SKM-1 treated with dmso at 0.1 percent for 144 hours (cell line): Measurements from ENCODE around the gene CRIP2.

ENCODE experiments used
- DNase-seq: peaks from one replicate; lab custom pipeline; 2025; ENCODE audit not compliant: unreplicated experiment; lab: John Stamatoyannopoulos, UW

CRIP2 gene, protein sequence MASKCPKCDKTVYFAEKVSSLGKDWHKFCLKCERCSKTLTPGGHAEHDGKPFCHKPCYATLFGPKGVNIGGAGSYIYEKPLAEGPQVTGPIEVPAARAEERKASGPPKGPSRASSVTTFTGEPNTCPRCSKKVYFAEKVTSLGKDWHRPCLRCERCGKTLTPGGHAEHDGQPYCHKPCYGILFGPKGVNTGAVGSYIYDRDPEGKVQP

DNA sequence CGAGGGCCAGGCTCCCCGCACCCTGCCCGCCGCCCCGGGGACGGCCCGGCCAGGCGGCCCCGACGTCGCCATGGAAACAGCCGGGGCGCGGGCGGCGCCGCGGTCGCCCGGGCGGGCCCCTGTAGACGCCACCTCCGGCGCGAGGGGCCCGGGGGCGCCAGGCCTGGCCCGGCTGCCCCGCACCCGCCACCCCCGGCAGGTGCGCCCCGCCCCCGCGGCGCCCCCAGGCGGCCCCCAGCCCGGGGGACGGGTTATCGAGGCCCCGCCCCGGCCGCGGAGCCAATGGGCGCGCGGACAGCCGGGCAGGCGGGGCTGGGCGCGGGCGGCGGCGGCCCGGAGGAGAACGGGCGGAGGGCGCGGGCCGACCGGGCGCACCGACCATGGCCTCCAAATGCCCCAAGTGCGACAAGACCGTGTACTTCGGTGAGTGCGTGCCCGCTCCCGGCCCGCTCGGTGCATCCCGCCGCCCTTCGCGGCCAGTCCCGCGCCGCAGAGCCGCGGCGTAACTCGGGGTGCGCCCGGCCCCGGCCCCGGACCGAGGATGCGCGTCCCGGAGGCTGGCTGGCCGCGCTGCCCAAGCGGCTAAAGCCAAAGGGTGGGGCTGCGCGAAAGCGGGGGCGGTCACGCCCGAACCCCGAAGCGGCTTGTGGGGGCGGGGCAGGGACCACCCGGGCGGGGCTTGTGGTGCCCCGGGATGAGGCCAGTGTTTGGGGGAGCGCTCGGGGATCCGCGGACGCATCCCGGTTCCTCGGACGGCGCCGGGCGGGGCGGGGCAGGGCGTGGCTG is at the start of gene CRIP2:
Gene CRIP2, plus strand, starts transcription at position 339 of the 786 bp plus-strand sequence. Its CDS starts 42 bp downstream, at position 381.
- DNase-seq: no peak

DNA sequence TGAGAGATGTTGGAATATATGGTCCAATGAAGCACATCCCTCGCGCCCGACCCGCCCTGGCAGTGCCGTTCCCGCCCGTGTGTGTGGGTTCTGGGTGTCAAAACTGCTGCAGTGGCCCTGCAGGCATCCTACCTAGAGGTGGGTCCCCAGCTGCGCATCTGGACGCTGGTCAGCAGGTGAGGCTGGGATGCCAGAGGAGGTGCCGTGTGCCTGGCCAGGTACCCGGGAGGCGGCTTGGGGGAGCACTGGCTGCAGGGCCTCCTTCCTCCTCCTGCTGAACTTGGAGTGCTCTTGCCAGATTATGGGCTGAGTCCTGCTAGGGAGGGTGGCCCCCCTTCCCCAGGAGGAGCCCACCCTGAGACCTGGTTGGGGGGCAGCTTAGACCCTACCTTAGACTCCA is 49.8 kb upstream of the CRIP2 start:
- no peak for DNase-seq

DNA sequence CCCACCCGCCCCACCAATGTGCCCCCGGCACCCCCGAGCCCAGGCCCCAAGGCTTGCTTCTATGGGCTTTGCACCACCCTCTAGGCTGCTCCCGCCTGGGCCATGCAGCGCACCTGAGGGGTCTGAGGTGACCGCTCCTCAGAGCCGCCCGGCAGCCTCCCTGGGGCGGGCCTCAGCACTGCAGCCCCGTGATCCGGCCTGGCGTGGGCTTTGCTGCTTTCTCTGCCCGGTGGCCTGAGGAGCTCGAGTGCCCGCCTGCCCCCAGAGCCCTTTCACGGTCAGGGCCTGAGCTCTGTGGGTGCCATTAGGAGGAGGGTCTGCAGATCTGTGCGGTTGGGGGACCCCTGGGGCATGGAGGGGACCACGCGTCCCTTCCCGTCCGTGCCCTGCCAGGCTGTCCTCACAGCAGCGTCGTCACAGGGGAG is 48.8 kb upstream of the CRIP2 start:
- no peak for DNase-seq

DNA sequence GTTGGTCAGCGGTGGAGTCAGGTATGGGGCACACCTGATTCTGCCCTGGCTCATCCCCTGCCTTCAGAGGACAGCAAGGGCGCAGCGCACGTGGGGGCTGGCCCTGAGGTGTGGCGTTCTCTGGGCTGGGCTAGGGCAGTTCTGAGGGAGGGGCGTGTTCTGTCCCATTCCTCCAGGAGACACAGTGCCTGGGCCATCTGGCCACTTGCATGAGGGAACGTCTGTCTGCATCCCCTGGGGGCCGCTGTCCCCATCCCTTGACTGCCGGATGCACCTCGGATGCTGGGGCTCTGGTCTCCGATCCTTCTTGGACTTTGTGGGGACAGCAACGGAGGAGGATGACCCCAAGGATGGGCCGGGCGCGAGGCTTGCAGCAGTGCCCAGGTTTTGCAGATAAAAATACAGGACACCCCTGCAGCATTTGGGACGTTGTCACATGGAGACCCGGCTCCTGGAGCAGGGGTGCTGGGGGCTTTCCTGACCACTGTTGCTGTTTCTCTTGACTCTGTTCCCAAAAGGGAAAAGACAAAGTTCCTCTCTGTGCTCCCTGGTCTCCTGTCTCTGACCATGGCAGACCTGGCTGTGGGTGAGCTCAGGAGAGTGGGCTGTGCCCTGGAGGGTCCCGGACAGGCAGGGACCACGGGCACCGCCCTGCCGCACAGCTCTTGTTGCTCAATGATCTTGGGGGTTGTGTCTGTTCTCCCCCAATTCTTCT is 48.0 kb upstream of the CRIP2 start:
- DNase-seq: no peak

DNA sequence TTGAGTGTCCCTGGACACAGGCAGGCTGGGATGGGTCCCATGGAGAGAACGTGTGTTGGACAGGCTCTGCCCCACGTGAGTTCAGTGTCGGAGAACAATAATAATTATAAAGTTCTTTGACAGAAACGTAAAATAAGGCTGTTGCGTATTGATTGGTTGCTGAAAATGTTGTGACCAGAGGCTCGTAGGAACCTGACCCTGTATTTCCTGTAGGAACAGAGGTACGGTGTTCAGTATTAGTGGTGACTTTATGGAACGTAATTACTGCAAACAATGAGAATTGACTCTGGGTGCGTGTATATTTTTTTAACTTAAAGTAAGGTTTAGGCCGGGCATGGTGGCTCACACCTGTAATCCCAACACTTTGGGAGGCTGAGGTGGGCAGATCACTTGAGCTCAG is 47.2 kb upstream of the CRIP2 start:
- DNase-seq: no peak

DNA sequence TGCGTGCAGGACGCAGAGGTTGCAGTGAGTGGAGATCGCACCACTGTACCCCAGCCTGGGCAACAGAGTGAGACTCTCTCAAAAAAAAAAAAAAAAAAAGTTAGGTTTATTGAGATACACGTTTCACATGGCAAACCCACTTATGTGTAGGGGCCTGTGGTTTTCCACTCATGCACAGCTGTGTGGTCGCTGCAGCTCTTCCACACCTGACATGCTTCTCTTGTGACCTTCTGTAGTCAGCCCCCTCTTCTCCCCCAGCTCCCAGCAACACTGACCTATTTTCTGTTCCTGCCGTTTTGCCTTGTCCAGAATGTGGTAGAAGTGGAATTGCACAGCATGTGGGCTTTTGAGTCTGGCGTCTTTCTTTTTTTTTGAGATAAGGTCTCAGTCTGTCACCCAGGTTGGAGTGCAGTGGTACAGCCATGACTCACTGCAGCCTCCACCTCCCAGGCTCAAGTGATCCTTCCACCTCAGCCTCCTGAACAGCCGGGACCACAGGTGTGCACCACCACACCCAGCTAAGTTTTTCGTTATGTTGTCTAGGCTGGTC is 46.6 kb upstream of the CRIP2 start:
- DNase-seq: no peak

DNA sequence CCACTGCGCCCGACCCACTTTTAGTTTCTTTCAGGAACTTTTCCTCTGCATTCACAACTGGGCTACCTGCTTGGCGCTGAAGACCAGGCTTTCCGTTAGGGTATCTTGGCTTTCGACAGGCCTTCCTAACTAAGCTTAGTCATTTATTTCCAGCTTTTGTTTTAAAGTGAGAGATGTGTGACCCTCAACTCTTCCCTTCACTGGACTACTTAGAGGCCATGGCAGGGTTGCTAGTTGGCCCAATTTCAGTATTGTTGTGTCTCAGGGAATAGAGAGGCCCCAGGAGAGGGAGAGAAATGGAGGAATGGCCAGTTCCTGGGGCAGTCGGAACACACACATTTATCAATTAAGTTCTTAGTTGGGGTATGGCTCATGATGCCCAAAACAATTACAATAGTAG is 44.6 kb upstream of the CRIP2 start:
- no peak for DNase-seq

DNA sequence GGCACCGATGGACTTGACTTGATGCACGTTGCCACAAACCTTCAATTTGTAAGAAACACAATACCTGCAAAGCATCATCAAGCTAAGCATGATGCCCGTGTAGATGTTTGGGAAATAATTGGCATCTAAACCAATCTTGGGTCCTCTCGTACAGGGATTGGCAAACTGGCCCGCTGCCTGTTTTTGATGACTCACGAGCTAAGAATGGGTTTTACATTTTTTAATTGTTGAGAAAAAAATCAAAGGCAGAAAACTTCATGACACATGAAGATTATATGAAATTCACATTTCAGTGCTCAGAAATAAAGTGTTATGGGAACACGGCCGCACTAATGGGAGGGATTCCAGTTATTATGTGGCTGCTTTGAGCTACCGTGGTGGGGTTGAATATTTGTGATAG is 44.1 kb upstream of the CRIP2 start:
- no peak for DNase-seq

DNA sequence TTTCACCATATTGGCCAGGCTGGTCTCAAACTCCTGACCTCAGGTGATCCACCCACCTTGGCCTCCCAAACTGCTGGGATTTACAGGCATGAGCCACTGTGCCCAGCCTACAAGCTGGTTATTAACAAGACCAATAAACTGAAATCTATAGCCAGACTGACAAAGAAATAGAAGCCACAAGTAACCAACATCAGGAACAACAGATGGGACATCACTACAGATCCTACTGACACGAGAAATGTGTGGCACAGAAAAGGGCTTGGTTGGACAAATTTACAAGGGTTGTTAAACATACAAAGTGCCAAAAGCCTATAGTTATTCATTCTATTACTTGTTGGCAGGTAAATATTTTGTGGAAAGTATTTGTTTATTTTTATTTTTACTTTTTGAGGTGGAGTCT is 43.4 kb upstream of the CRIP2 start:
- no peak for DNase-seq

DNA sequence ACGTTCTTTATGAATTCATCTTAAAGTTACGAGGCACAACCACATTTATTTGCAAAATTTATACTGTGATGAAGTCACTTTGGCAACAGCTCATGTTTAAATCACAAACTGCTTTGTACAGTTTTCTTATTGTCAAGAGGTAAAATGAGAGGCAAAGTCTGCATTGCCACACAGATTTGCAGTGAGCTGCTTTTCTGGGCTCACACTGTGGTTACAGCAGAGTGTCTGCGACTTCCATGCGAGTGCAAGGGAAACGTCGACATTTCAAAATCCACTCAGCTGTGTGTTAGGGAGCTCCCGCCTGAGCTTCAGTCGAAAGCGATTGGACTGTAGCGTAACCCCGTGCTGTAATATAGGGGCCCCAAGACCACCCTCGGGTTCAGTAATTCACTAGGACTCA is 42.0 kb upstream of the CRIP2 start:
- DNase-seq: no peak

DNA sequence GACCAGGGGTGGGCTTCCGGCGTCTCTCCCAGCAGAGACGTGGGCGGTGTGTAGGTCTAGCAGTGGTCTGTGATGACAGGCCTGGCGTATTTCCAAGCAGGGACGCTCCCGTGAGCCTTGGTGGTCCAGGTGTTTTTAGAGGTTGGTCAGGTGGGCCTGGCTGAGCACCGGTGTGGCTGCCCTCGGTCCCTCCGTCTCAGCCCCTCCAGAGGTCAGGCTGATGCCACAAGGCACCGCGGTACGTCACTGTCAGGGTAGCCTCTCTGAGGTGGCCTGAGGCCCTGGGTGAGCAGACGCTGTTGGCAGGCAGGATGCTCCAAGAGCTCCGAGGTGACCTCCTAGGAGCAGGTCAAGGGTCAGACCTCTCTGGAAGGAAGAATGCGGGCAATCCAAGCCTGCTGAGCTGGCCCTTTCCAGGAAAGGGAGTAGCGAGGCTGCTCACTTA is 41.4 kb upstream of the CRIP2 start:
- DNase-seq: no peak

DNA sequence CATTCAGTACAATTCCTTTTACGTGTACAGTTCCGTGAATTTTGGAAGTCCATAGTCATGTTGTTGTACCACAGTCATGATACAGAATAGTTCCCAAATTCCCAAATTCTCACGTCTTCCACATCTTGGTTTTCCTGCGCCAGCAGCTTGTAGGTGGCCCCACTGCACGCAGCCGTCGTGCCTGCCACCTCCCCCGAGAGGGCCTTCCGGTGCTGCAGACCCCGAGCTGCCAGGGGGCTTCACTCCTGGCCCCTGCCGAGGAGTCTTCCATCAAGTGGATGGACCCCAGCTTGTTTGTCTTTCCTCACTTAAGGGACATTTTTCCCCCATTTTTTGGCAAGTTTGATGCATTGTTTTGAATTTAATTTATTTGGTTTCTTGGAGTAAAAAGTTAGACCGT is 38.2 kb upstream of the CRIP2 start:
- DNase-seq: no peak

DNA sequence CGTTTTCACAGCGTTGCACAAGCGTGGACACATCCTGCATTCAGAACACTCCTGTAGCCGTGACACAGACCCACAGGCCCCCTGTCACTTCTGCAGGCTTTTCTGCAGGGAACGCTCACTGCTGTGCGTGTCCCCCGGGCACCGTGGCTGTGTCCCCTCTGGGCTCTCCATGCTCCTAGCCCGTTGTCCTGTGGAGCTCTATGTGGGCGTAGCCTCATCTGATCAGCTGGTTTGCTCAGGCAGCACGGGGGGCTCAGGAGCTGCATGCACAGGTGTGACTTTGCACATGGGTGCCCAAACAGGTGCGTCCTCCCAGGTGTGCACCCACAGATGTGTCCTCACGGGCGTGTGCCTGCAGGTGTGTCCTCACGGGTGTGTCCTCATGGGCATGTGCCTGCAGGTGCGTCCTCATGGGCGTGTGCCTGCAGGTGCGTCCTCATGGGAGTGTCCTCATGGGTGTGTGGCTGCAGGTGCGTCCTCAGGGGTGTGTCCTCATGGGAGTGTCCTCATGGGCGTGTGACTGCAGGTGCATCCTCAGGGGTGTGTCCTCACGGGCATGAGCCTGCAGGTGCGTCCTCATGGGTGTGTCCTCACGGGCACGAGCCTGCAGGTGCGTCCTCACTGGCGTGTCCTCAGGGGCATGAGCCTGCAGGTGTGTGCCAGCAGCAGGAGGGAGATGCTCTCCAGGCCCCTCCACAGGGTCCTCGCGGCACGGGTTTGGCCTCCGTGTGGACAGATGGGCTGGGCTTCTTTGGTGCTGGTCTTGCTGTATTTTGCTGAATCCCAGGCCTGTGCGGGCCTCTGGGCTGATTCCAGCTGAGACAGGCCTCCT is 37.5 kb upstream of the CRIP2 start:
- no peak for DNase-seq

DNA sequence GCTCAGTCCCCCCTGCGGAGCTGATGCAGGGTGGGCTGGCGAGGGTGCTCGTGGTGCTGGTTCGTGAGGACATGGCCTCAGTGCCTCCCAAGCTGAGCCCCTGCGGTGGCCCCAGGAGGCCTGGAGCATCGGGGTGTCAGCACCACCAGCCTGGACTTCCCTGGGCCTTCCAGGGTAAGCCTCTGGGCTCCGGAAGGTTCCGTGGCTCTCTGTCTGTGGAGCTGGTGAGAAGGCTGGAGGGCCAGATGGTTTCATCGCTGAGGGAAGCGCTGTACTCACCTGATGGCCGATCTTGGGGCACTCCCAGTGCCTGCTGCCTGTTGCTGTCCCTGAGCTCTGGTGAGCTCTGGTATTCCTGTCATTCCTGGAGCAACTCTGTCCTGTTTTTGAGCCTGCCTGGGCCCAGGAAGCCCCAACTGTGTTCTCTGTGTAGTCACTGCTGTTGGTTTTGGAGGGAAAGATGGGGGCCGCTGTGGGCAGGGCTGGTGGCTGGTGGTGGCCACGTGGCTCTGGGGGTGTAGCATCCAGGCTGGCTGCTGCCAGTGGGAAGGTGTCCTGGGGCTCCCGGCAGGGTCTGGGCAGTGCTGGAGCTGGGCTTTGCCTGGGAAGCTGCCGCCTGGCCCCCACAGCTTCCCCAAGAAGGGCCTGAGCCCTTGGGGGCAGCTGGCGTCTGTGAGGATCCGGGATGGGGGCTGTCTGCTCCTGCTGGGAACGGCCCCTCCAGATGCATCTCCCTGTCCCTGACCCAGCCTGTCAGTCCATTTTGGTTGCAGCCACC is 36.7 kb upstream of the CRIP2 start:
- no peak for DNase-seq

DNA sequence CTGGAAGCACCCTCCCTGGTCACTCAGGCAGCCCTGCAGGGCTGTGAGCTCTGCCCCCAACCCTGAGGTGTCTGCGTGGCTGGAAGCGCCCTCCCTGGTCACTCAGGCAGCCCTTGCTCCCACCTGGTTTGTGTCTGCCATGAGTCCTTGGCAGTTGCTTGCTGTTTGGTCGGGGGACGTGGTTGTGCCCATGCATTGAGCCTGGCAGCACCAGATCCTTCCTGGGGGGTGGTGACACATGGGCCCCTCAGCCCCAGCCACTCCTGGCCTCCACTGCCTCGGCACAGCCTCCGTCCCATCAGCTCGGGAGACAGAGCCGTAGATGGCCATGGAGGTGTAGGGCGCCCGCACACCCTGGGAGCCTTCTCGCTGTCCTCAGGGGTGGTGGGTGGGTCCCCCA is 35.4 kb upstream of the CRIP2 start:
- no peak for DNase-seq

DNA sequence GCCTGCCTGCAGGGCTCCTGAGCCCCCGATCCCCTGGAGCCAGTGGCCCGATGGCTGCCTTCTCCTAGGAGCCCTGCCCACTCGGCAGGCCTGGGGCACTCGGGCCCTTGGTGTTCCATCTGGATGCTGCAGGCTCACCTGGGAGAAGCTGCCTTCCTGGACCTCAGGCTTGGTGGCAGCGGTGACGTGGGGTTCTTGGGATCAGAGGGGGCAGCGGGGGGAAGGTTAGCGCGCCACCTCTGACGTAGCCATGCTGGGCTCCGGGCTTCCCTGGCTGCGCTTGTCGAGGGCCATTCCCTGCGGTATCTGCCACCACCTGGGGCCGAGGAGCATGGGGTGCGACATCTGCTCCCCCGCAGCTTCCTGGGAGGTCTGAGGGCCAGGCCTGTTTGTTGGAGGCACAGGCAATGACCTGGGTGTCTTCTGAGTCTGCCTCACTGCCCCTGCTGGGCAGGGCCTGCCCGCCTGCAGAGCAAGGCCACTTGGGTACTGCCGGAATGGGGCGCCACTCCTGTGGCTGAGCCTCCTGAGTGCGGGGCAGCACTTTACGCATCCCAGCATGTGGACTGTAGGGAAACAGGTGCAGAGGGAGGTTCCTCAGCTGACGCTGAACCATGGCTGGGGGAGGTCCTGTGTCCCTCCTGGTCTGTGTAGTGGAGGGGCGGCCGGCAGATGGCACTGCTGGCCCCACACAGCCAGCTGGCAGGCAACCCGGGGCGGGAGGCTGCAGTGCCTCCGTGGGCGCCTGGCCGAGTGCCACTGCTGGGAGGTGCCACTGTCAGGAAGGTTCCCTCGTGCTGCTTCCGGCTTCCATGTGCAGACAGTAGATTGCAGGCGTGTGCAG is 34.7 kb upstream of the CRIP2 start:
- DNase-seq: no peak

DNA sequence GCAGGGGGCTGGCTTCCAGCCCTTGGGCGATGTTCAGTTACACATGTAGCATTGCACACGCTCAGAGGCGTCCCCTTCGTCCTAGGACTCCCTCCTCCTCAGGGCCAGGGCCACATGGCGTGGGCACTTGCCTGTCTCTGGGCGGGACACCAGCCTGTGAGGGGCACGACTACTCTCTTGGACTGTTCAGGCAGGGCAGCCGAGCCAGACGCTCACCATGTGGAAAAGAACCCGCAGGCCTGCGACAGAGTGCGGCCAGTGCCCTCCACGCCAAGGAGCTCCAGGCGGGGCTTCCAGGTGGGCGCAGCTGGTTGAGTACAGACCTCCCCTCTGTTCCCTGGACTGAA is 34.1 kb upstream of the CRIP2 start:
- no peak for DNase-seq

DNA sequence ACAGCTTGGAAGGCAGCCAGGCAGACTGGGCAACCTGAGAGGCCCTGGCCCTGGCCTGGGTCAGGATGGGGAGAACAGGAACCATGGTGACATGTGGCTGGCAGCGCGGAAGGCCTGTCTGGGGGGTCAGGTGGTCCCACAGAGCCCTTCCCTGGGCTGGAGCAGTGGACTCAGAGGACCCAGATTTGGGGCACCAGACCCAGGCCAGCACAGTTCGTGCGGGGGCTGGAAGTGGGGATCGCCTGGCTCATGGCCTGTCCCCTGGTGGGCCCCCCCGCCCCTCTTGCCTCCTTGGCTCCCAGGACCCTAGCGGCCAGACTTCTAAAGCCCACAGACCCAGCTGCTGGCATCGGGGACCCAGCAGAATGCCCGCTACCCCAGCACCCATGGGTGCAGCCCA is 33.6 kb upstream of the CRIP2 start:
- no peak for DNase-seq

DNA sequence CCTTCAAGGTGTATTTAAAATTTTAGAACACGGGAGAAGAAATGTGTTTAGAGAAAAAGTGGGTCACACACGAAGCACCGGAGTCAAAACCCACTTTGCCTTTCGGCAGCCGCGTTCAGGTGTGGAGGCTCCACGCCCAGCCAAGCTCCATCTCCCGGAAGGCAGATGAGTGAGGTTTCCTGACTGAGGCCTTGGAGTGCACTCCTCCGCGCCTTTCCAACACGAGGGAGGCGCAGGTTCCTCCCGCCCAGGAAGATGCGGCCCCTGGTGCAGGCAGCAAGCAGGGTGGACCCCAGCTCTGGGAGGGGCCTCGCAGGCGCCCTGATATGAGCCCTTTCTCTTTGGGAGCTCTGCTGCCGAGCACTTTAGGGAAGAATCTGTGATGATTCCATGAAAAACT is 32.5 kb upstream of the CRIP2 start:
- DNase-seq: no peak
